ENCODE results near the gene CBX6.

DNA sequence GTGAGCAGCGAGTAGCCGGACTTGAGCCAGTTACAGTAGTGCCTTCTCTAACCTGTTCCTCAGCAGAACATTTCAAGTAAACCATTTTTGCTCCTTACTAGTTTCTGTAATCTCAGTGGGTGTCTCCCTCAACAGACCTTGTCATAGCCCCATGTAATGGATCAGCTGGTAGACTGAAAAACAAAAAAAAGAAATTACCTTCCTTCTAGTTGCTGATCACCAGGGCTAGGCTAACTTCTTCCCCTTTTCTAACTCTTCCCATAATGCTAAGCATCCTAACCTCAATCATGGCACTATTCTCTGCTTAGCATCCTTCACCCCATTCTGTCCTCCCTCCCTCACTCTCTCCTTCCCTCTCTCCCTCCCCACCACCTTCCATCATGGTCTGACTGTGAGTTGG lies 35.8 kb upstream of the CBX6 start:
- TF ChIP-seq ZNF274 (IDR thresholded peaks at IDR 0.05; ENCODE audit: low read depth, low read length) (no peak), POLR2A (IDR thresholded peaks at IDR 0.05; ENCODE audit: borderline replicate concordance, extremely low read depth, insufficient read depth, insufficient read length) (no peak), CBX3 (IDR thresholded peaks at IDR 0.05; ENCODE audit: low read depth) (no peak), CEBPB (IDR thresholded peaks at IDR 0.05; ENCODE audit: low read depth) (no peak), ELF1 (IDR thresholded peaks at IDR 0.05; ENCODE audit: borderline replicate concordance, low read depth) (no peak), YY1 (IDR thresholded peaks at IDR 0.05; ENCODE audit: extremely low read depth, insufficient replicate concordance, low read depth, low read length) (no peak), MAX (IDR thresholded peaks at IDR 0.05) (no peak), POLR2AphosphoS5 (IDR thresholded peaks at IDR 0.05; ENCODE audit: low read depth, low read length) (no peak), EZH2phosphoT487 (IDR thresholded peaks at IDR 0.05; ENCODE audit: borderline replicate concordance) (no peak), RAD21 (IDR thresholded peaks at IDR 0.05; ENCODE audit: low read depth) (no peak)
- TF ChIP-seq, protein P1, sequence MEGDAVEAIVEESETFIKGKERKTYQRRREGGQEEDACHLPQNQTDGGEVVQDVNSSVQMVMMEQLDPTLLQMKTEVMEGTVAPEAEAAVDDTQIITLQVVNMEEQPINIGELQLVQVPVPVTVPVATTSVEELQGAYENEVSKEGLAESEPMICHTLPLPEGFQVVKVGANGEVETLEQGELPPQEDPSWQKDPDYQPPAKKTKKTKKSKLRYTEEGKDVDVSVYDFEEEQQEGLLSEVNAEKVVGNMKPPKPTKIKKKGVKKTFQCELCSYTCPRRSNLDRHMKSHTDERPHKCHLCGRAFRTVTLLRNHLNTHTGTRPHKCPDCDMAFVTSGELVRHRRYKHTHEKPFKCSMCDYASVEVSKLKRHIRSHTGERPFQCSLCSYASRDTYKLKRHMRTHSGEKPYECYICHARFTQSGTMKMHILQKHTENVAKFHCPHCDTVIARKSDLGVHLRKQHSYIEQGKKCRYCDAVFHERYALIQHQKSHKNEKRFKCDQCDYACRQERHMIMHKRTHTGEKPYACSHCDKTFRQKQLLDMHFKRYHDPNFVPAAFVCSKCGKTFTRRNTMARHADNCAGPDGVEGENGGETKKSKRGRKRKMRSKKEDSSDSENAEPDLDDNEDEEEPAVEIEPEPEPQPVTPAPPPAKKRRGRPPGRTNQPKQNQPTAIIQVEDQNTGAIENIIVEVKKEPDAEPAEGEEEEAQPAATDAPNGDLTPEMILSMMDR (IDR thresholded peaks at IDR 0.05 in 2 of 3, conservative IDR thresholded peaks at IDR 0.05 in 1 of 3; ENCODE audit: borderline replicate concordance in 1 of 3, insufficient read depth in 1 of 3, low read depth in 2 of 3, low read length in 2 of 3) = no peak
- TF ChIP-seq, protein P2, sequence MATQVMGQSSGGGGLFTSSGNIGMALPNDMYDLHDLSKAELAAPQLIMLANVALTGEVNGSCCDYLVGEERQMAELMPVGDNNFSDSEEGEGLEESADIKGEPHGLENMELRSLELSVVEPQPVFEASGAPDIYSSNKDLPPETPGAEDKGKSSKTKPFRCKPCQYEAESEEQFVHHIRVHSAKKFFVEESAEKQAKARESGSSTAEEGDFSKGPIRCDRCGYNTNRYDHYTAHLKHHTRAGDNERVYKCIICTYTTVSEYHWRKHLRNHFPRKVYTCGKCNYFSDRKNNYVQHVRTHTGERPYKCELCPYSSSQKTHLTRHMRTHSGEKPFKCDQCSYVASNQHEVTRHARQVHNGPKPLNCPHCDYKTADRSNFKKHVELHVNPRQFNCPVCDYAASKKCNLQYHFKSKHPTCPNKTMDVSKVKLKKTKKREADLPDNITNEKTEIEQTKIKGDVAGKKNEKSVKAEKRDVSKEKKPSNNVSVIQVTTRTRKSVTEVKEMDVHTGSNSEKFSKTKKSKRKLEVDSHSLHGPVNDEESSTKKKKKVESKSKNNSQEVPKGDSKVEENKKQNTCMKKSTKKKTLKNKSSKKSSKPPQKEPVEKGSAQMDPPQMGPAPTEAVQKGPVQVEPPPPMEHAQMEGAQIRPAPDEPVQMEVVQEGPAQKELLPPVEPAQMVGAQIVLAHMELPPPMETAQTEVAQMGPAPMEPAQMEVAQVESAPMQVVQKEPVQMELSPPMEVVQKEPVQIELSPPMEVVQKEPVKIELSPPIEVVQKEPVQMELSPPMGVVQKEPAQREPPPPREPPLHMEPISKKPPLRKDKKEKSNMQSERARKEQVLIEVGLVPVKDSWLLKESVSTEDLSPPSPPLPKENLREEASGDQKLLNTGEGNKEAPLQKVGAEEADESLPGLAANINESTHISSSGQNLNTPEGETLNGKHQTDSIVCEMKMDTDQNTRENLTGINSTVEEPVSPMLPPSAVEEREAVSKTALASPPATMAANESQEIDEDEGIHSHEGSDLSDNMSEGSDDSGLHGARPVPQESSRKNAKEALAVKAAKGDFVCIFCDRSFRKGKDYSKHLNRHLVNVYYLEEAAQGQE (IDR thresholded peaks at IDR 0.05; ENCODE audit: low read depth) = no peak
- TF ChIP-seq, protein P3, sequence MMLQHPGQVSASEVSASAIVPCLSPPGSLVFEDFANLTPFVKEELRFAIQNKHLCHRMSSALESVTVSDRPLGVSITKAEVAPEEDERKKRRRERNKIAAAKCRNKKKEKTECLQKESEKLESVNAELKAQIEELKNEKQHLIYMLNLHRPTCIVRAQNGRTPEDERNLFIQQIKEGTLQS (IDR thresholded peaks at IDR 0.05) = no peak

Measured in HCT116 (cell line).